OCI-LY7 (cell line): ENCODE data around the gene ANKRD13D.

Experiments
- EZH2phosphoT487 ChIP-seq: fragments of 200-600 bp; sonication (generic); IDR thresholded peaks from 2 replicates; pipeline ENCODE4 v1.6.1; 2018; ENCODE audit warnings: low read depth, borderline replicate concordance, mild to moderate bottlenecking, mixed run types, antibody characterized with exemption, low read length, moderate library complexity, mixed read lengths
- TF ChIP-seq, protein P1 (sequence below): fragments of 200-600 bp; sonication (generic); conservative IDR thresholded peaks from 2 replicates; pipeline ENCODE4 v1.5.1; 2014; ENCODE audit warnings: mild to moderate bottlenecking, antibody characterized with exemption, low read length, moderate library complexity, mixed read lengths

DNA sequence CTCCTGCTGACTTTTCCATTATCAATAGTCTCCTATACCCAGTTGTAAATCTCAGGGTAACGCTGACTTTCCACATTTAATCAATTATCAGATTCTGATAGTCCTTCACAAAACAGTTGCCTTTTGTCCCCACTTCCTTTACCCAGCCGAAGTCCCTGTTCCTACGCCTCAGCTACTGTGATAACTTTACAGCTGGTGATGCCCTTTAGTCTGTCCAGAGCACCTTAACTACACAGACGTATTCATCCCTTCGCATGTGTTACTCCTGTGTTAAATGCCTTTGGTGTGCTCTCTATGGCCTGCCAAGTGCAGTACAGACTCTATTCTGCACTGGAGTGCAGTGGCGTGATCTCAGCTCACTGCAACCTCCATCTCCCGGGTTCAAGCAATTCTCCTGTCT is 34.4 kb downstream of the ANKRD13D start:
- TF ChIP-seq, protein P1, sequence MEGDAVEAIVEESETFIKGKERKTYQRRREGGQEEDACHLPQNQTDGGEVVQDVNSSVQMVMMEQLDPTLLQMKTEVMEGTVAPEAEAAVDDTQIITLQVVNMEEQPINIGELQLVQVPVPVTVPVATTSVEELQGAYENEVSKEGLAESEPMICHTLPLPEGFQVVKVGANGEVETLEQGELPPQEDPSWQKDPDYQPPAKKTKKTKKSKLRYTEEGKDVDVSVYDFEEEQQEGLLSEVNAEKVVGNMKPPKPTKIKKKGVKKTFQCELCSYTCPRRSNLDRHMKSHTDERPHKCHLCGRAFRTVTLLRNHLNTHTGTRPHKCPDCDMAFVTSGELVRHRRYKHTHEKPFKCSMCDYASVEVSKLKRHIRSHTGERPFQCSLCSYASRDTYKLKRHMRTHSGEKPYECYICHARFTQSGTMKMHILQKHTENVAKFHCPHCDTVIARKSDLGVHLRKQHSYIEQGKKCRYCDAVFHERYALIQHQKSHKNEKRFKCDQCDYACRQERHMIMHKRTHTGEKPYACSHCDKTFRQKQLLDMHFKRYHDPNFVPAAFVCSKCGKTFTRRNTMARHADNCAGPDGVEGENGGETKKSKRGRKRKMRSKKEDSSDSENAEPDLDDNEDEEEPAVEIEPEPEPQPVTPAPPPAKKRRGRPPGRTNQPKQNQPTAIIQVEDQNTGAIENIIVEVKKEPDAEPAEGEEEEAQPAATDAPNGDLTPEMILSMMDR, result no peak
- TF ChIP-seq EZH2phosphoT487, result no peak
